ENCODE measurements around the gene USP20.

DNA sequence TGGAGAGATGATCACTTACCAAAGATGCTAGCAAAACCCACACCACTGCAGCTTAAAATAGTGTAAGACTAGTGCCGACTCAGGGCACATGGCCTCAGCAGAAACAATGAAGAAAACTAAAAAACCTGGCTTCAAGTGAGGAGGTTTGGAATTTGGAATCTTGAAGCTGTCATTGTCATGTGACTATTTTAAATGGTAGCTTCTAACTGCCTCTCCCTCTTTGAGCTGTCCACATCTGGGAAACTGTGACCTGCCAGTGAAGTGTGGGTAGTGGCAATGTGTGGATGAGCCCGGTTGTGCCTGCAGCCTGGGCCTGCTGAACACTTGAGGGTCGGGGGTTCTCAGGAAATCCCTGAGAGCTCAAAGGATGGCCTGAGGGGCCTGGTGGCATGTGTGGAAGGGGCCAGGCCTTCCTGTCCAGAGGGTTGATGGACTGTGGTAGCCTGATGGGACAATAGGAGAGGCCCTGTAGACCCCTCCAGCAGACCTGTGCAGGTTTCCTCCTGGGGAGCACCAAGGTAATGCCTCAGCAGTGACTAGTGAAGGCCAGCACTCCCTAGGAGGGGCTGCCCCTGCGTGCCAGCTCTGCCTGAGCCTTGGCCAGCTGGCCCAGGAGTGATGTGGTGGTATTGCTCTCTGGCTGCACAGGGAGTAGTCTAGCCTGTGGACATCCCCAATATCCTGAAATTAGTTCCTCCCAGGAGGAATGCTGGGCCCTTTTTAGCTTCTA lies 13.6 kb downstream of the USP20 start:
- TF ChIP-seq, protein P1, sequence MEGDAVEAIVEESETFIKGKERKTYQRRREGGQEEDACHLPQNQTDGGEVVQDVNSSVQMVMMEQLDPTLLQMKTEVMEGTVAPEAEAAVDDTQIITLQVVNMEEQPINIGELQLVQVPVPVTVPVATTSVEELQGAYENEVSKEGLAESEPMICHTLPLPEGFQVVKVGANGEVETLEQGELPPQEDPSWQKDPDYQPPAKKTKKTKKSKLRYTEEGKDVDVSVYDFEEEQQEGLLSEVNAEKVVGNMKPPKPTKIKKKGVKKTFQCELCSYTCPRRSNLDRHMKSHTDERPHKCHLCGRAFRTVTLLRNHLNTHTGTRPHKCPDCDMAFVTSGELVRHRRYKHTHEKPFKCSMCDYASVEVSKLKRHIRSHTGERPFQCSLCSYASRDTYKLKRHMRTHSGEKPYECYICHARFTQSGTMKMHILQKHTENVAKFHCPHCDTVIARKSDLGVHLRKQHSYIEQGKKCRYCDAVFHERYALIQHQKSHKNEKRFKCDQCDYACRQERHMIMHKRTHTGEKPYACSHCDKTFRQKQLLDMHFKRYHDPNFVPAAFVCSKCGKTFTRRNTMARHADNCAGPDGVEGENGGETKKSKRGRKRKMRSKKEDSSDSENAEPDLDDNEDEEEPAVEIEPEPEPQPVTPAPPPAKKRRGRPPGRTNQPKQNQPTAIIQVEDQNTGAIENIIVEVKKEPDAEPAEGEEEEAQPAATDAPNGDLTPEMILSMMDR (tag by site-specific recombination; IDR thresholded peaks at IDR 0.05) = no peak
- TF ChIP-seq ZNF138 (tag by site-specific recombination; IDR thresholded peaks at IDR 0.05; ENCODE audit: borderline replicate concordance) = no peak

Data from HEK293 (cell line).